Activated CD8-positive, alpha-beta T cell treated with anti-CD3 and anti-CD28 coated beads for 36 hours (primary cell): ENCODE data around the gene MRPS10. TPM values are rescaled to one million over a fixed set of nuclear protein-coding genes. Genes with fewer than 3 reads are reported as not detected.

Source experiments
- ATAC-seq: fragments of 200-7000 bp; cut with Tn5 transposase; one replicate; pipeline ENCODE4 v1.10.0; 2021; ENCODE audit warnings: mild to moderate bottlenecking, moderate library complexity
- CTCF ChIA-PET: fragments of 350-600 bp; sonication (Branson Sonifier 250); formaldehyde crosslinking; loops from one replicate; lab custom pipeline; 2021; ENCODE audit warnings: antibody characterized with exemption; lab: Charles Lee
- POLR2A ChIA-PET: fragments of 350-600 bp; sonication (Branson Sonifier 250); formaldehyde crosslinking; loops from one replicate; lab custom pipeline; 2021; ENCODE audit warnings: antibody characterized with exemption; lab: Charles Lee
- DNase-seq: peaks from one replicate; pipeline ENCODE4 v3.0.0-alpha.2; 2020
- H3K27ac Mint-ChIP-seq: one replicate; pipeline ENCODE4 v1.8.0; 2021; ENCODE audit warnings: mild to moderate bottlenecking, mixed read lengths
- H3K27me3 Mint-ChIP-seq: one replicate; pipeline ENCODE4 v1.8.0; 2021; ENCODE audit warnings: mixed read lengths
- H3K36me3 Mint-ChIP-seq: one replicate; pipeline ENCODE4 v1.8.0; 2021; ENCODE audit warnings: low read depth, mixed read lengths
- H3K4me1 Mint-ChIP-seq: one replicate; pipeline ENCODE4 v1.8.0; 2021; ENCODE audit warnings: low read depth, mixed read lengths
- H3K4me3 Mint-ChIP-seq: one replicate; pipeline ENCODE4 v1.8.0; 2021; ENCODE audit warnings: mild to moderate bottlenecking, moderate library complexity, mixed read lengths
- H3K9me3 Mint-ChIP-seq: one replicate; pipeline ENCODE4 v1.8.0; 2021; ENCODE audit warnings: mixed read lengths
- CTCF ChIP-seq: fragments of 200-600 bp; IDR thresholded peaks from one replicate; pipeline ENCODE4 v1.8.0; 2022; ENCODE audit warnings: antibody characterized with exemption, mild to moderate bottlenecking
- intact Hi-C: fragments of 100-400 bp; cut with micrococcal nuclease; formaldehyde crosslinking; loops from one replicate; pipeline ENCODE4 v1.10.0; 2022
- total RNA-seq, 2 experiments: library from RNA; stranded (reverse); gene quantifications; one replicate each; pipeline ENCODE4 v1.2.3, GENCODE V29; 2021

The MRPS10 gene
- total RNA-seq, 2 experiments from 2014 or later = 36.7 to 38.9 TPM

GRCh38 chr6:42263165-42263728, 45.6 kb upstream of the MRPS10 start:
- peaks cover 6% of the 10 kb centered on the region for H3K4me1 Mint-ChIP-seq
- POLR2A ChIA-PET = interaction anchor here (0.8 kb wide), 1 partner anchor 127 kb away, joined by 3 read pairs; no protein-coding TSS in a partner anchor
- TF ChIP-seq CTCF = no peak
- H3K4me3 Mint-ChIP-seq = no peak overlapping the region
- ATAC-seq (no peak), DNase-seq (no peak)
- H3K36me3 Mint-ChIP-seq = peaks cover 4% of the 10 kb centered on the region
- no peaks in the 10 kb centered on the region for H3K27me3 Mint-ChIP-seq
- CTCF ChIA-PET = interaction anchor here (0.9 to 6.6 kb wide), 6 partner anchors 18 to 285 kb away, joined by 3 to 126 read pairs (median 5); no protein-coding TSS in a partner anchor
- intact Hi-C loops = loop anchor here (5.0 kb wide), 1 partner anchor 284 kb away; no protein-coding TSS in a partner anchor
- H3K27ac Mint-ChIP-seq = no peak overlapping the region
- H3K9me3 Mint-ChIP-seq = no peaks in the 10 kb centered on the region

- H3K27ac Mint-ChIP-seq = no peak overlapping the region
- intact Hi-C loops = loop anchor here (5.0 kb wide), 1 partner anchor 286 kb away; no protein-coding TSS in a partner anchor
- no peak overlapping the region for H3K4me3 Mint-ChIP-seq
- POLR2A ChIA-PET = interaction anchor here (0.5 to 0.7 kb wide), 2 partner anchors 20 to 771 kb away, joined by 3 read pairs; no protein-coding TSS in a partner anchor
- ATAC-seq = peak; percentile 88
- no peaks in the 10 kb centered on the region for H3K9me3 Mint-ChIP-seq
- DNase-seq = peak; percentile 54
- TF ChIP-seq CTCF = peak; percentile 76
- CTCF ChIA-PET = interaction anchor here (0.6 to 6.6 kb wide), 41 partner anchors 9 to 343 kb away, joined by 3 to 126 read pairs (median 3); no protein-coding TSS in a partner anchor
- peaks cover 5% of the 10 kb centered on the region for H3K36me3 Mint-ChIP-seq
- H3K4me1 Mint-ChIP-seq = peaks cover 2% of the 10 kb centered on the region
- no peaks in the 10 kb centered on the region for H3K27me3 Mint-ChIP-seq
Observed at GRCh38 chr6:42260972-42261371, 43.3 kb upstream of the MRPS10 start.

- peaks cover 5% of the 10 kb centered on the region for H3K36me3 Mint-ChIP-seq
- ChIA-PET CTCF (interaction anchor here (0.6 to 6.6 kb wide), 33 partner anchors 9 to 343 kb away, joined by 3 to 126 read pairs (median 3); no protein-coding TSS in a partner anchor), POLR2A (interaction anchor here (0.5 to 0.7 kb wide), 2 partner anchors 21 to 772 kb away, joined by 3 read pairs; no protein-coding TSS in a partner anchor)
- no peak for TF ChIP-seq CTCF
- H3K27me3 Mint-ChIP-seq = no peaks in the 10 kb centered on the region
- no peak overlapping the region for H3K4me3 Mint-ChIP-seq
- intact Hi-C loops = loop anchor here (5.0 kb wide), 1 partner anchor 287 kb away; no protein-coding TSS in a partner anchor
- H3K4me1 Mint-ChIP-seq = peaks cover 2% of the 10 kb centered on the region
- ATAC-seq (peak; percentile 38), DNase-seq (no peak)
- H3K9me3 Mint-ChIP-seq = no peaks in the 10 kb centered on the region
- H3K27ac Mint-ChIP-seq = no peak overlapping the region
Observed at GRCh38 chr6:42260396-42260888, 42.8 kb upstream of the MRPS10 start.

GRCh38 chr6:42259841-42260395, 42.3 kb upstream of the MRPS10 start:
- no peak overlapping the region for H3K4me3 Mint-ChIP-seq
- H3K27me3 Mint-ChIP-seq = no peaks in the 10 kb centered on the region
- no peak for ATAC-seq
- ChIA-PET CTCF (interaction anchor here (0.6 to 6.6 kb wide), 27 partner anchors 8 to 344 kb away, joined by 3 to 126 read pairs (median 3); no protein-coding TSS in a partner anchor), POLR2A (interaction anchor here (0.7 kb wide), 1 partner anchor 21 kb away, joined by 3 read pairs; no protein-coding TSS in a partner anchor)
- H3K4me1 Mint-ChIP-seq = peaks cover 2% of the 10 kb centered on the region
- H3K36me3 Mint-ChIP-seq = peaks cover 5% of the 10 kb centered on the region
- H3K27ac Mint-ChIP-seq = no peak overlapping the region
- no peaks in the 10 kb centered on the region for H3K9me3 Mint-ChIP-seq
- intact Hi-C loops = loop anchor here (5.0 kb wide), 1 partner anchor 287 kb away; no protein-coding TSS in a partner anchor
- DNase-seq = no peak
- no peak for TF ChIP-seq CTCF
